Endometrial microvascular endothelial cells (primary cell): ENCODE data around the gene KLHL7. TPM values are rescaled to one million over a fixed set of nuclear protein-coding genes. Genes with fewer than 3 reads are reported as not detected.
"Not testable (repeated sequence)": the region's sequence is repeated elsewhere in the genome, so short reads cannot be mapped to it uniquely, and the experiment has no call there.

Experiments
- in situ Hi-C: cut with HindIII; loops from 2 replicates; pipeline ENCODE4 v1.10.0; 2017; ENCODE audit warnings: low sequenced_read_pairs, low pct_unique_long_range_greater_than_20kb; ENCODE audit errors: inconsistent ontology term
- total RNA-seq: library from RNA; depleted of rRNA; stranded (reverse); fragments of >200 nt; gene quantifications from one replicate; pipeline ENCODE4 v1.2.3, GENCODE V29; 2015; ENCODE audit errors: inconsistent ontology term

The KLHL7 gene
- total RNA-seq, 1 donor from 2014 or later: 29.5 TPM

GRCh38 chr7:23106057-23106822 is 655 bp downstream of the KLHL7 start:
- in situ Hi-C loops: no loop called here

GRCh38 chr7:23106823-23107663 is 1.5 kb downstream of the KLHL7 start:
- in situ Hi-C loops: no loop called here

- in situ Hi-C loops: no loop called here
These were observed 2.2 kb downstream of the KLHL7 start for GRCh38 chr7:23107781-23108180.

GRCh38 chr7:23108995-23109394 is 3.4 kb downstream of the KLHL7 start:
- in situ Hi-C loops: no loop called here

- in situ Hi-C loops: no loop called here
These were observed 3.9 kb downstream of the KLHL7 start for GRCh38 chr7:23109470-23109869.

- in situ Hi-C loops: no loop called here
These were observed 9.3 kb downstream of the KLHL7 start for GRCh38 chr7:23114896-23115295.

GRCh38 chr7:23115991-23116390 is 10.4 kb downstream of the KLHL7 start:
- in situ Hi-C loops: no loop called here

- in situ Hi-C loops: no loop called here
These were observed 12.3 kb downstream of the KLHL7 start for GRCh38 chr7:23117841-23118240.

- in situ Hi-C loops: no loop called here
These were observed 14.5 kb downstream of the KLHL7 start for GRCh38 chr7:23120106-23120505.

GRCh38 chr7:23121165-23121564 is 15.6 kb downstream of the KLHL7 start:
- in situ Hi-C loops: no loop called here

- in situ Hi-C loops: no loop called here
These were observed 17.4 kb downstream of the KLHL7 start for GRCh38 chr7:23123007-23123406.

GRCh38 chr7:23123465-23123864 is 17.9 kb downstream of the KLHL7 start:
- in situ Hi-C loops: no loop called here

GRCh38 chr7:23129036-23129435 is 23.5 kb downstream of the KLHL7 start:
- in situ Hi-C loops: no loop called here

GRCh38 chr7:23131799-23132198 is 26.2 kb downstream of the KLHL7 start:
- in situ Hi-C loops: not testable (repeated sequence)

- in situ Hi-C loops: no loop called here
These were observed 28.2 kb downstream of the KLHL7 start for GRCh38 chr7:23133797-23134196.

GRCh38 chr7:23135755-23136154 is 30.2 kb downstream of the KLHL7 start:
- in situ Hi-C loops: no loop called here

- in situ Hi-C loops: no loop called here
These were observed 30.6 kb downstream of the KLHL7 start for GRCh38 chr7:23136216-23136615.

- in situ Hi-C loops: no loop called here
These were observed 52.1 kb downstream of the KLHL7 start for GRCh38 chr7:23157679-23158078.

- in situ Hi-C loops: no loop called here
These were observed 53.0 kb downstream of the KLHL7 start for GRCh38 chr7:23158546-23158945.

- in situ Hi-C loops: no loop called here
These were observed 55.9 kb downstream of the KLHL7 start for GRCh38 chr7:23161482-23161881.
